CMK (cell line): ENCODE data around the gene CCKAR.
"Not testable (repeated sequence)": the region's sequence is repeated elsewhere in the genome, so short reads cannot be mapped to it uniquely, and the experiment has no call there.

Source experiments
- DNase-seq: peaks from one replicate; pipeline ENCODE4 v3.0.0-alpha.2; 2010; ENCODE audit warnings: low read depth

The CCKAR gene

DNA sequence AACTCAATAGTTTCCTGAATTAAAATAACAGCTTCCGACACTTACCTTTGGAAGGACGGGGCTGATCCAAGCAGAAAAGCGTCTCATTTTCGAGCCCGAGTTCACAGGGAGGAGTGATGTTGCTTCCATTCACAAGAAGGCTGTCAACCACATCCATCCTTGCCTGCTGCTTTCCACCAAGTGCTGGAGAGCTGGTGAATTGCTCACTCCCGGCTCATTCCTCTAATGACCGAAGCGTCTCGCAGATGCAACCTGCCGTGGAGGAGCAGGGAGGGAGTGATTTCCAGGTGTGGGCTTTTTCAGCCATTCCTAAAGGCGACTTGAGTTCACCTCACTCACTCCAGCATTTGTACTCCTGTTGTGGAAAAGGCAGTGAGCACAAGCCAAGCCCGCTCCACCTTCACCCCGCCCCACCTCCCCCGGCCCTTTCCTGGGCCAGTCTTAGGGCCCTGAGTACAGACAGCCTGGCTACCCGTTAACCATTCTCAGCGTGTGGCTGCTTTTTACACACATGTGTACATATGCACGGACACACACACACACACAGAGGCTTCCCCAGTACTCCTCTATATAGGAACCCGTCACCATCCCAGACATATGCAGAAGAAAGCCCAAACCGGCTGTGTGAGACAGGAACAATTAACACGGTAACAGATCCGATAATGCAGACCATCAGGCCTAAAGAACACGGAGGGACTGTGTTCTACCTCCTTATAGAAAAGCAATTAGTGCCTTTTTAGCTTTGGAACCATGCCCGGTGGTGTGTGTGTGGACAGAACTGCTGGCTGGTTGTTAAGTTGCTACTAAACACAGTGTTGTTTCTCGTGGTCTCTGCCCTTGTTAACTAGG, at the start of gene CCKAR:
Gene CCKAR, minus strand, starts transcription at position 374 of the 849 bp plus-strand sequence. Its CDS starts 217 bp downstream, at position 157.
- no peak for DNase-seq

DNA sequence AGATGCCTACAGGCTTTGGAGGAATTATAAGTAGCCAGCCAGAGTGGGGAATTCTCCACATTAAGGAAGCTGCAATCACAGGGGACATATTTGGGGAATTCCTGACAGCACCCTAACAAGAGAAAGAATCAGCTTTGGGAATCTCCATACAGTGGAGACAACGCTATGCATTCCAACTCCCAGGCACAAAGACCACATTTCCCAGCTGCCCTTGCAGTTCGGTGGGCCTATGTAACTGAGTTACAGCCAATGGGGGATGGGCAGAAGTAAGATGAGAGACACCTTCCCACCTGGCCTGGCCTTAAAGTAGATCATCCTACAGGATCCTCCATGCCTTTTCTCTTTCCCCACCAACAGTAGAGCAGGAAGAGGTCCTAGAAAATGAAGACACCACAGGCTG, 43.4 kb upstream of the CCKAR start:
- DNase-seq: no peak

GRCh38 chr4:26531491-26532116, 41.3 kb upstream of the CCKAR start:
- DNase-seq: no peak

GRCh38 chr4:26530099-26530498, 39.8 kb upstream of the CCKAR start:
- no peak for DNase-seq

GRCh38 chr4:26529479-26529878, 39.2 kb upstream of the CCKAR start:
- DNase-seq: no peak

DNA sequence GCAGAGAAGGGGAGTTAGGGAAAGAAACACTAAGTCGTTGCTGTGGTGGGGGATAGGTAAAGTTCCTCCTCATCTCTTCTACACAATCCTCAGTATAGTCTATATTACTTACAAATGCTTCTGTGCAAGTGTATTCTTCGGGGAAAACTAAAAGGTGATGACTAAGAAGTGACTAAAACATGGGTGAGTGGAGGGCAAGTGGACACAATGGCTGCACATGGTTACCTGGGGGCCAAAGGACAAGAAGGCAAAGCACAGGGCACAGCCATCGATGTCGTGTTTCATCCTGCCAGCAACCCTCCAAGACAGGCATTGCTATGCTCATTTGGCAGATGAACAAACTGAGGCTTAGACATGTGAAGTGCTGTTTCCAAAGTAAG, 35.5 kb upstream of the CCKAR start:
- no peak for DNase-seq

GRCh38 chr4:26525136-26525770, 35.0 kb upstream of the CCKAR start:
- no peak for DNase-seq

DNA sequence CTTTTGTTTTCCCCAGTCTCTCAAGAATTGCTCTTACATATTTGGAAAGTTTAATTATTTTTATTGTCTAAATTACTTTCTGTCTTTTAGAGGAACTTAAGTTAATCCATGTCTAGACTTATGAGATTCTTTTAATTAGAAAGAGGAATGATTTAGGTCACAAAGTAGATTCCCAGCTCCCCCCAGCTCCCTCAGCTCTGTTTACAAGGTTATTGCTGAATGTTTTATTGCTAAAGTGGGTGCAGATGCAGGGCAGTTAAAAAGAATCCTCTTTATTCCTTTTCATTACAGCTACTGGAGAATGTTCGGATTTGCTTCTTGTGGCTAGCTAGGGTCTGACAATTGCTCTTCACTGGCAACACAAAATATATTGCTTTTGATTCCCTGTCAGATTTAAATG, 33.7 kb upstream of the CCKAR start:
- no peak for DNase-seq

- no peak for DNase-seq
Measured at GRCh38 chr4:26522478-26522877, 32.2 kb upstream of the CCKAR start.

DNA sequence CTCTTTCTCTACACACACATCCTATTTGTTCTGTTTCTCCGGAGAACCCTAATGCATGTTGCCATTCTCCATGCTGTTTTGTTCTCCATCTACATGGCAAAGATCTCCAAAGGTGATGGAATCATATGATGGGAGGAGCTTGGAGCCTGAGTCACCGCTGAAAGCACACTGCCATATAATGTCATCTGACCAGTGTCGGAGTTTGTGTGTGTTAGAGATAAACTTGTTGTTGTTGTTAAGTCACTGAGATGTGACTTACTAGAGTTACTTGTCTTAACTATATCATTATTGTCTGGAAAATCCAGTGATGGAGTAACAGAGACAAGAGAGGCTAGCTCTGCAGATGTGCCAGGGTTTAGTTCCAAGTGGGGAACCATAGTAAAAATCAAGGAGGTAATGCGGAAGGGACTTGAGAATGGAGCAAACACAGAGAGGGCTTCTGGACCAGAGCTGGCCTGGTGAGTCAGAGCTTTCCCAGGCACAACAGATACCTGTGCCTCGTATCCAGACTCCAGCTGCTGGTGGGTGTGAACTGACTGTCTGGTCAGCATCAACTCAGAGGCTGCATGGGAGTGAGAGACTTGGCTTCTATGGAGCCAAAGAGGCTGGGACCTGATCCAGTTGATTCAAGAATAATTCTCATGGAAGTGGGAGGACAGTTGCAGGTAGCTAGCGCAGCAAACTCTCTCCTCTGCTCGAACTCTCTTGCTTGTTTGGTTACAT, 30.6 kb upstream of the CCKAR start:
- no peak for DNase-seq

DNA sequence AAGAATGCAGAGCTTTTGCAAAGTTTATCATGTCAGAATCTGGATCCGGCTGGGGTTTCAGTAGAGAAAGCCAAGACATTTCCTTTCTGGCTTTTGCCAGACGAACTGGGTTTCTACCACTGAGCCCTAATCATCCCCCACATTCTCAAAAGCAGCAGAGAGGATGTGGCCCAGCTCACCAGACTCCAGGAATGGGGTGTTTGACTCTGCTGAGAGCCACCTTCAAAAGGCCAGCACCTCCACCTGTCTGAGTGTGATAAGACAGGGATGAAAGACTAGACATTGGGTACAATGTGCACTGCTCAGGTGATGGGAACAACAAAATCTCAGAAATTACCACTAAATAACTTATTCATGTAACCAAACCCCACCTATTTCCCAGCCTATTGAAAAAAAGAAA, 25.7 kb upstream of the CCKAR start:
- no peak for DNase-seq

DNA sequence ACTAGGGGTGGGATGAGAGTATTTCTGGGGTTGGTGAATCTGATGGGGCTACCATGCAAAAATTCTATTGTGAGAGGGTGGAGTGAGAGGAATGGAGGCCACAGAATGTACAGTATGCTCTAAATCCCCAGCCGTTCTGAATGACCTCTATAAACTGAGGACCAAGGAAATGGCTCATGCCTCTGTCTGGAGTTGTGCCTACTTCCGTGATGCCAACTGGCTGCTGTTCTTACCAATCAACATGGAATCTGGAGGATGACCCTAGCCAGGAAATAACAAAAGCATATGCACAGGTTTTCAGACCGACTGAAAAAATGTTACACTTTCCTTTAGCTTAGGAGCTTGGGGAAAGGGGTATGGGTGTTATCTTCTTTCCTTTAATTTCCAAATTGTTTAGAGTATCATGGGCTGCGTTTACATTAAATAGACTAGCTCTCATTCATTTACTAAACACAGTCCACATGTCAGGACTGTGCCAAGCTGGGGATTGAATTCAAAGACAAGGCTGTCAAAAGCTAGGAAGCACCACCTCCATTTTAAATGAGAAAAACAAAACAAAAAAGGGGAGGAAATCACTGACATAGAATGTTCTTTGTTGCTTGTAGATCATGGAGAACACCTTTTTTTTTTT, 20.2 kb upstream of the CCKAR start:
- DNase-seq: no peak

GRCh38 chr4:26509681-26510333, 19.5 kb upstream of the CCKAR start:
- DNase-seq: no peak

- DNase-seq: no peak
Measured at GRCh38 chr4:26507286-26507685, 17.0 kb upstream of the CCKAR start.

GRCh38 chr4:26503844-26504243, 13.6 kb upstream of the CCKAR start:
- DNase-seq: no peak

- DNase-seq: no peak
Measured at GRCh38 chr4:26503427-26503826, 13.1 kb upstream of the CCKAR start.

DNA sequence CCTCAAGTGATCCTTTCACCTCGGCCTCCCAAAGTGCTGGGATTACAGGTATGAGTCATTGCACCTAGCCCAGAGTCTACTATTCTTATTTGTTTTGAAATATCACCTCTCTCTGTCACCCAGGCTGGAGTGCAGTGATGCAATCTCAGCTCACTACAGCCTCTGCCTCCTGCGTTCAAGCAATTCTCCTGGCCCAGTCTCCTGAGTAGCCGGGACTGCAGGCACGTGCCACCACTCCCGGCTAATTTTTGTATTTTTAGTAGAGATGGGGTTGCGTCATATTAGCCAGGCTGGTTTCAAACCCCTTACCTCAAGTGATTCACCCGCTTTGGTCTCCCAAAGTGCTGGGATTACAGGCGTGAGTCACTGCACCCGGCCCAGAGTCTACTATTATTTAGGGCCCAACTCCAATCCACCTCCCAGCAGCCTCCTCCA, 10.3 kb upstream of the CCKAR start:
- not testable (repeated sequence) for DNase-seq

DNA sequence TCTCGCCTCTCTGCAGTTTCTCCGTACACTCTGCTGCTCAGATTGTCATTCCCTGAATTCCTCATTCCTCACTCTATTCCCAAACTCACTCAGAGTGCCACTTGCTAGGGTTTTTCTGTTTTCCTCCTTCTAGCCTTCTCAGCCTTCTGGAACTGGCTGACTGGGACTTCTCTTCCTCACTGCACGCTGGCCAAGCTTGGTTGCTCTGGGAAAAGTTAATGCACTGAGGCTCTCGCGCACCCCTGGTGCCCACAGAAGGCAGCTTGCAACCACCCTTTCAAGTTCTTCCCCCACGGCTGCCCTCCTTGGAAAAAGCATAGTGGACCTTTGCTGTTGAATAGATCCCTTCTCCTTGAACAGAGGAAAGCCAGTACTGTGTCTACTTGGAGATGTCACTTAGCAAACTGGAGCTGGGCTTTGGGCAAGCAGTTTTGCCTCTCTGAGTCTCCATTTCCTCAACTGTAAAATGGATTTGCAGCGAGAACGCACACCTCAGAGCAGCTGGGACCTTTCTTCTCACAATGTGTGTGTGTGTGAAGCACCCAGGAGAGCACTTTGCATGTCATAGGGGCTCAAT, 6.0 kb upstream of the CCKAR start:
- DNase-seq: no peak

DNA sequence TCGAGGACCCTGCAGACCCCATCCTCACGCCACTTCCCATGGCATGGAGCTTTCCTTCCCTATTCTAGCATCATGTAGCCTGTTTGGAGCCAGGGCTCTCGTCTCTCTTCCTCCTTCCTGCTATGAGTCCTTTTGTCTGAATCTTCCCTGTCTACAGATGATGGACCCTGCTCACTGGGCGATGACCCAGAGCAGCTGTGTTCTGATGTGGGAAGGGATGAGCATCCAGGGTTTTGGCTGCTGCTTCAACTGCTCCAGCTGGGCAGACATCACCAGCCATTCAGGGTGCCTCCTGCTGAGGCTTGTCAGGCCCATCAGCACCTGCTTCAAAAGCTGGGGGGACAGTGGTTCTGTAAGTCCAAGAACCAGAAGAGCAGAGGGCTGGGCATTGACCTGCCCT, 3.2 kb upstream of the CCKAR start:
- no peak for DNase-seq

GRCh38 chr4:26491449-26492170, 1.3 kb upstream of the CCKAR start:
- no peak for DNase-seq

DNA sequence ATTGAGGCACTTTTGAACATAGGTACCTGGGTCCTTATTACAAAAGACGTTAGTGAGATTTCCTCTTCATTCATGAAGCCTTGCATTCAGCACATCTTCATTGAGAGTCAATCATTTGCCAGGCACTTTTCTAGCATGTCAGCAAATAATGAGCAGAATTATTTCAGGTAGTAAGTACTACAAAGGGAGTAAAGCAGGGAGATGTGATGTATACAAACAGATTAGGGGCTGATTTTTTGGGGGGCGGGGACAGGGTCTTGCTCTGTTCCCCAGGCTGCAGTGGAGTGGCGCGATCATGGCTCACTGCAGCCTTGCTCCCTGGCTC, 638 bp upstream of the CCKAR start:
- DNase-seq: no peak
